Measurements from ENCODE around the gene CTNNA3. TPM values are rescaled to one million over a fixed set of nuclear protein-coding genes. Genes with fewer than 3 reads are reported as not detected.

Gene CTNNA3
- total RNA-seq, 2 experiments from 2014 or later = 0.30 TPM; not detected in 1

GRCh38 chr10:66519616-66520015 is 1176.4 kb downstream of the CTNNA3 start:
- no peak for ATAC-seq
- intact Hi-C loops (cut with DNase I, micrococcal nuclease) = no loop called here
- no peak for DNase-seq
- H3K9me3 Mint-ChIP-seq (ENCODE audit: low read depth) = peaks cover 7% of the 10 kb centered on the region
- ChIA-PET CTCF (no interaction called here), POLR2A (no interaction called here)
- H3K27me3 Mint-ChIP-seq = no peaks in the 10 kb centered on the region
- H3K4me1 Mint-ChIP-seq = no peaks in the 10 kb centered on the region
- no peak overlapping the region for H3K27ac Mint-ChIP-seq
- no peaks in the 10 kb centered on the region for H3K36me3 Mint-ChIP-seq (ENCODE audit: low read depth)
- H3K4me3 Mint-ChIP-seq = no peak overlapping the region

- H3K4me3 Mint-ChIP-seq = no peak overlapping the region
- intact Hi-C loops (cut with DNase I, micrococcal nuclease) = no loop called here
- H3K27ac Mint-ChIP-seq = no peak overlapping the region
- ATAC-seq = no peak
- ChIA-PET CTCF (no interaction called here), POLR2A (no interaction called here)
- H3K9me3 Mint-ChIP-seq (ENCODE audit: low read depth) = peaks cover 6% of the 10 kb centered on the region
- no peaks in the 10 kb centered on the region for H3K4me1 Mint-ChIP-seq
- no peaks in the 10 kb centered on the region for H3K36me3 Mint-ChIP-seq (ENCODE audit: low read depth)
- no peak for DNase-seq
- no peaks in the 10 kb centered on the region for H3K27me3 Mint-ChIP-seq
These were observed 1181.3 kb downstream of the CTNNA3 start for GRCh38 chr10:66514666-66515065.

- Mint-ChIP-seq H3K4me1 (no peaks in the 10 kb centered on the region), H3K9me3 (ENCODE audit: low read depth) (peaks cover 6% of the 10 kb centered on the region), H3K27me3 (no peaks in the 10 kb centered on the region), H3K36me3 (ENCODE audit: low read depth) (no peaks in the 10 kb centered on the region), H3K4me3 (no peak overlapping the region), H3K27ac (no peak overlapping the region)
- CTCF ChIA-PET = no interaction called here
- DNase-seq = no peak
- ATAC-seq = no peak
- POLR2A ChIA-PET = no interaction called here
- intact Hi-C loops (cut with DNase I, micrococcal nuclease) = no loop called here
These were observed 1182.5 kb downstream of the CTNNA3 start for GRCh38 chr10:66513504-66513903.

- Mint-ChIP-seq H3K27ac (no peak overlapping the region), H3K36me3 (ENCODE audit: low read depth) (no peaks in the 10 kb centered on the region), H3K4me3 (no peak overlapping the region), H3K27me3 (no peaks in the 10 kb centered on the region), H3K9me3 (ENCODE audit: low read depth) (no peaks in the 10 kb centered on the region), H3K4me1 (no peaks in the 10 kb centered on the region)
- ATAC-seq (no peak), DNase-seq (no peak)
- ChIA-PET POLR2A (no interaction called here), CTCF (no interaction called here)
- intact Hi-C loops (cut with DNase I, micrococcal nuclease) = no loop called here
These were observed 1190.9 kb downstream of the CTNNA3 start for GRCh38 chr10:66505003-66505657.

GRCh38 chr10:66501356-66501755 is 1194.6 kb downstream of the CTNNA3 start:
- Mint-ChIP-seq H3K4me1 (no peaks in the 10 kb centered on the region), H3K36me3 (ENCODE audit: low read depth) (no peaks in the 10 kb centered on the region), H3K4me3 (no peak overlapping the region), H3K9me3 (ENCODE audit: low read depth) (no peaks in the 10 kb centered on the region), H3K27me3 (no peaks in the 10 kb centered on the region), H3K27ac (no peak overlapping the region)
- no peak for ATAC-seq
- intact Hi-C loops (cut with DNase I, micrococcal nuclease) = no loop called here
- ChIA-PET CTCF (no interaction called here), POLR2A (no interaction called here)
- no peak for DNase-seq

GRCh38 chr10:66483966-66484365 is 1212.0 kb downstream of the CTNNA3 start:
- Mint-ChIP-seq H3K9me3 (ENCODE audit: low read depth) (no peaks in the 10 kb centered on the region), H3K27ac (no peak overlapping the region), H3K4me3 (no peak overlapping the region), H3K4me1 (no peaks in the 10 kb centered on the region), H3K36me3 (ENCODE audit: low read depth) (no peaks in the 10 kb centered on the region), H3K27me3 (no peaks in the 10 kb centered on the region)
- ChIA-PET POLR2A (no interaction called here), CTCF (no interaction called here)
- no peak for ATAC-seq
- DNase-seq = no peak
- intact Hi-C loops (cut with DNase I, micrococcal nuclease) = no loop called here

- Mint-ChIP-seq H3K27me3 (no peaks in the 10 kb centered on the region), H3K9me3 (ENCODE audit: low read depth) (peaks cover 4% of the 10 kb centered on the region)
- POLR2A ChIA-PET = no interaction called here
These were observed 1223.8 kb downstream of the CTNNA3 start for GRCh38 chr10:66472156-66472555.

GRCh38 chr10:66467042-66467441 is 1229.0 kb downstream of the CTNNA3 start:
- Mint-ChIP-seq H3K27ac (no peak overlapping the region), H3K4me1 (no peaks in the 10 kb centered on the region), H3K9me3 (ENCODE audit: low read depth) (peaks cover 3% of the 10 kb centered on the region), H3K4me3 (no peak overlapping the region), H3K36me3 (ENCODE audit: low read depth) (no peaks in the 10 kb centered on the region), H3K27me3 (no peaks in the 10 kb centered on the region)
- no peak for DNase-seq
- intact Hi-C loops (cut with DNase I, micrococcal nuclease) = no loop called here
- ATAC-seq = no peak
- ChIA-PET CTCF (interaction anchor here (0.6 kb wide), 1 partner anchor 187 kb away, joined by 3 read pairs; no protein-coding TSS in a partner anchor), POLR2A (no interaction called here)

More at GRCh38 chr10:66472156-66472555, 1223.8 kb downstream of the CTNNA3 start:
- Mint-ChIP-seq H3K36me3 (ENCODE audit: low read depth) (no peaks in the 10 kb centered on the region), H3K4me3 (no peak overlapping the region), H3K4me1 (no peaks in the 10 kb centered on the region), H3K27ac (no peak overlapping the region)
- CTCF ChIA-PET = no interaction called here
- intact Hi-C loops (cut with DNase I, micrococcal nuclease) = no loop called here
- DNase-seq = no peak
- no peak for ATAC-seq

- no peak overlapping the region for H3K4me3 Mint-ChIP-seq
- no peaks in the 10 kb centered on the region for H3K36me3 Mint-ChIP-seq (ENCODE audit: low read depth)
- H3K4me1 Mint-ChIP-seq = no peaks in the 10 kb centered on the region
- ChIA-PET CTCF (interaction anchor here (0.6 kb wide), 1 partner anchor 188 kb away, joined by 3 read pairs; no protein-coding TSS in a partner anchor), POLR2A (no interaction called here)
- no peaks in the 10 kb centered on the region for H3K27me3 Mint-ChIP-seq
- H3K9me3 Mint-ChIP-seq (ENCODE audit: low read depth) = peaks cover 3% of the 10 kb centered on the region
- no peak for DNase-seq
- intact Hi-C loops (cut with DNase I, micrococcal nuclease) = no loop called here
- ATAC-seq = no peak
- H3K27ac Mint-ChIP-seq = no peak overlapping the region
These were observed 1229.4 kb downstream of the CTNNA3 start for GRCh38 chr10:66466622-66467021.

GRCh38 chr10:66463611-66464010 is 1232.4 kb downstream of the CTNNA3 start:
- ChIA-PET CTCF (no interaction called here), POLR2A (no interaction called here)
- no peak for DNase-seq
- ATAC-seq = no peak
- Mint-ChIP-seq H3K4me1 (no peaks in the 10 kb centered on the region), H3K27ac (no peak overlapping the region), H3K36me3 (ENCODE audit: low read depth) (no peaks in the 10 kb centered on the region), H3K9me3 (ENCODE audit: low read depth) (peaks cover 3% of the 10 kb centered on the region), H3K27me3 (no peaks in the 10 kb centered on the region), H3K4me3 (no peak overlapping the region)
- intact Hi-C loops (cut with DNase I, micrococcal nuclease) = no loop called here

- Mint-ChIP-seq H3K4me3 (no peak overlapping the region), H3K36me3 (ENCODE audit: low read depth) (no peaks in the 10 kb centered on the region), H3K4me1 (no peaks in the 10 kb centered on the region), H3K27me3 (no peaks in the 10 kb centered on the region), H3K27ac (no peak overlapping the region), H3K9me3 (ENCODE audit: low read depth) (peaks cover 5% of the 10 kb centered on the region)
- intact Hi-C loops (cut with DNase I, micrococcal nuclease) = no loop called here
- DNase-seq = no peak
- POLR2A ChIA-PET = no interaction called here
- CTCF ChIA-PET = no interaction called here
- ATAC-seq = no peak
These were observed 1238.4 kb downstream of the CTNNA3 start for GRCh38 chr10:66457629-66458028.

- ChIA-PET POLR2A (no interaction called here), CTCF (no interaction called here)
- intact Hi-C loops (cut with DNase I, micrococcal nuclease) = no loop called here
- no peak overlapping the region for H3K27ac Mint-ChIP-seq
- H3K27me3 Mint-ChIP-seq = no peaks in the 10 kb centered on the region
- DNase-seq = no peak
- ATAC-seq = no peak
- peaks cover 5% of the 10 kb centered on the region for H3K9me3 Mint-ChIP-seq (ENCODE audit: low read depth)
- H3K4me3 Mint-ChIP-seq = no peak overlapping the region
- no peaks in the 10 kb centered on the region for H3K36me3 Mint-ChIP-seq (ENCODE audit: low read depth)
- no peaks in the 10 kb centered on the region for H3K4me1 Mint-ChIP-seq
These were observed 1240.7 kb downstream of the CTNNA3 start for GRCh38 chr10:66455304-66455703.

- Mint-ChIP-seq H3K27ac (no peak overlapping the region), H3K4me1 (no peaks in the 10 kb centered on the region), H3K9me3 (ENCODE audit: low read depth) (peaks cover 9% of the 10 kb centered on the region), H3K4me3 (no peak overlapping the region), H3K27me3 (no peaks in the 10 kb centered on the region), H3K36me3 (ENCODE audit: low read depth) (no peaks in the 10 kb centered on the region)
- intact Hi-C loops (cut with DNase I, micrococcal nuclease) = no loop called here
- ATAC-seq (no peak), DNase-seq (no peak)
- ChIA-PET POLR2A (no interaction called here), CTCF (no interaction called here)
These were observed 1255.4 kb downstream of the CTNNA3 start for GRCh38 chr10:66440568-66440967.

Measured in activated CD4-positive, alpha-beta T cell treated with anti-CD3 and anti-CD28 coated beads for 36 hours (primary cell).